SK-N-SH (cell line): ENCODE measurements around the gene CFAP68. TPM values are rescaled to one million over a fixed set of nuclear protein-coding genes. Genes with fewer than 3 reads are reported as not detected.

Experiments used
- CTCF ChIA-PET: fragments of 300-600, 350-600 bp; formaldehyde crosslinking; extraction: SDS; loops from one replicate; lab custom pipeline; 2021; lab: Yijun Ruan, JAX
- POLR2A ChIA-PET: fragments of 350-600 bp; sonication (Branson Sonifier 250); formaldehyde crosslinking; extraction: SDS; loops from one replicate; lab custom pipeline; 2020; ENCODE audit warnings: antibody characterized with exemption, inconsistent platforms; lab: Yijun Ruan, JAX
- DNase-seq: peaks from one replicate; pipeline ENCODE4 v3.0.0; 2012
- H2AFZ ChIP-seq: fragments of 200-600 bp; sonication (generic); 2 replicates; pipeline ENCODE4 v1.8.1; 2016; ENCODE audit warnings: antibody characterized with exemption, mild to moderate bottlenecking, low read depth
- H3F3A ChIP-seq: fragments of 200-600 bp; sonication (generic); replicated peaks from 2 replicates; pipeline ENCODE3; 2016; ENCODE audit warnings: antibody characterized with exemption, mild to moderate bottlenecking; ENCODE audit not compliant: insufficient read depth
- H3K27ac ChIP-seq, 2 experiments: fragments of 200-500 bp in 1 of 2; fragments of 200-600 bp in 1 of 2; sonication (Bioruptor generic) in 1 of 2; sonication (generic), shearing (Covaris generic) in 1 of 2; 2 replicates each; pipeline versions ENCODE4 v1.5.1 to v1.6.1; 2014 to 2016; ENCODE audit warnings: low read depth in 2 of 2, inconsistent platforms in 1 of 2, low read length in 1 of 2, mild to moderate bottlenecking in 1 of 2, mixed read lengths in 1 of 2
- H3K27me3 ChIP-seq: fragments of 200-600 bp; sonication (generic), shearing (Covaris generic); 2 replicates; pipeline ENCODE4 v1.6.1; 2016; ENCODE audit warnings: mixed run types; ENCODE audit not compliant: insufficient read depth
- H3K36me3 ChIP-seq, 2 experiments: fragments of 200-500 bp in 1 of 2; fragments of 200-600 bp in 1 of 2; sonication (Bioruptor generic) in 1 of 2; sonication (generic) in 1 of 2; replicated peaks in 1 of 2; 2 replicates each; pipeline versions ENCODE3 to v1.5.1; 2014 to 2016; ENCODE audit warnings: low read length in 1 of 2, mild to moderate bottlenecking in 1 of 2; ENCODE audit not compliant: insufficient read depth in 2 of 2, control insufficient read depth in 1 of 2
- H3K4me1 ChIP-seq, 2 experiments: fragments of 200-500 bp in 1 of 2; fragments of 200-600 bp in 1 of 2; sonication (Bioruptor generic) in 1 of 2; sonication (generic), shearing (Covaris generic) in 1 of 2; 2 replicates each; pipeline versions ENCODE4 v1.5.1 to v1.6.1; 2014 to 2016; ENCODE audit warnings: low read depth in 1 of 2, low read length in 1 of 2, mixed run types in 1 of 2; ENCODE audit not compliant: insufficient read depth in 2 of 2, control insufficient read depth in 1 of 2
- H3K4me2 ChIP-seq: fragments of 200-600 bp; sonication (generic), shearing (Covaris generic); 2 replicates; pipeline ENCODE4 v1.6.1; 2017; ENCODE audit warnings: mixed run types
- H3K4me3 ChIP-seq, 2 experiments: fragments of 200-500 bp in 1 of 2; fragments of 200-600 bp in 1 of 2; sonication (Bioruptor generic) in 1 of 2; sonication (generic), shearing (Covaris generic) in 1 of 2; 2 replicates each; pipeline versions ENCODE4 v1.5.1 to v1.8.1; 2014 to 2016; ENCODE audit warnings: low read depth in 2 of 2, inconsistent platforms in 1 of 2, low read length in 1 of 2, mild to moderate bottlenecking in 1 of 2, mixed read lengths in 1 of 2, moderate library complexity in 1 of 2
- H3K79me2 ChIP-seq: fragments of 200-600 bp; sonication (generic); 2 replicates; pipeline ENCODE4 v1.8.1; 2017; ENCODE audit warnings: mild to moderate bottlenecking; ENCODE audit not compliant: insufficient read depth
- H3K9ac ChIP-seq: fragments of 200-600 bp; sonication (generic); 2 replicates; pipeline ENCODE4 v1.6.1; 2017; ENCODE audit warnings: mixed run types
- H3K9me2 ChIP-seq: fragments of 200-600 bp; sonication (generic); 2 replicates; pipeline ENCODE4 v1.6.1; 2017; ENCODE audit warnings: mixed run types
- H3K9me3 ChIP-seq: fragments of 200-600 bp; sonication (generic); 2 replicates; pipeline ENCODE4 v1.6.1; 2017; ENCODE audit warnings: mixed run types, mild to moderate bottlenecking, moderate library complexity
- H4K20me1 ChIP-seq: fragments of 200-600 bp; sonication (generic); 2 replicates; pipeline ENCODE4 v1.6.1; 2017; ENCODE audit warnings: mild to moderate bottlenecking, mixed run types; ENCODE audit not compliant: insufficient read depth
- CHD2 ChIP-seq: fragments of 150-350 bp; IDR thresholded peaks from 2 replicates; pipeline ENCODE4 v1.6.1; 2018; ENCODE audit warnings: low read length; ENCODE audit not compliant: partially characterized antibody
- ELF1 ChIP-seq: IDR thresholded peaks from 2 replicates; pipeline ENCODE4 v1.4.0; 2012
- EZH2phosphoT487 ChIP-seq: fragments of 200-600 bp; sonication (generic); IDR thresholded peaks from 2 replicates; pipeline ENCODE4 v1.6.1; 2017; ENCODE audit warnings: low read depth, mixed run types, mild to moderate bottlenecking, antibody characterized with exemption, moderate library complexity, borderline replicate concordance
- FOSL2 ChIP-seq: IDR thresholded peaks from 2 replicates; pipeline ENCODE4 v1.4.0; 2012; ENCODE audit warnings: low read depth, mild to moderate bottlenecking, moderate library complexity, borderline replicate concordance
- FOXJ3 ChIP-seq: sonication (generic); formaldehyde crosslinking; IDR thresholded peaks from 2 replicates; pipeline ENCODE4 v1.5.1; 2020; ENCODE audit warnings: mild to moderate bottlenecking, missing genetic modification reagents
- FOXM1 ChIP-seq: IDR thresholded peaks from 2 replicates; pipeline ENCODE4 v1.4.0; 2012; ENCODE audit warnings: low read depth, mild to moderate bottlenecking
- GABPA ChIP-seq: IDR thresholded peaks from 2 replicates; pipeline ENCODE4 v1.4.0; 2012; ENCODE audit warnings: low read depth, mild to moderate bottlenecking
- JUND ChIP-seq: IDR thresholded peaks from 2 replicates; pipeline ENCODE4 v1.4.0; 2012
- MEF2A ChIP-seq: IDR thresholded peaks from 2 replicates; pipeline ENCODE4 v1.4.0; 2012; ENCODE audit warnings: low read depth, borderline replicate concordance
- MXI1 ChIP-seq: IDR thresholded peaks from 2 replicates; pipeline ENCODE4 v1.6.1; 2012; ENCODE audit warnings: mild to moderate bottlenecking, low read depth, low read length, improper control_type of control experiment
- NFIC ChIP-seq: IDR thresholded peaks from 2 replicates; pipeline ENCODE4 v1.4.0; 2012; ENCODE audit warnings: borderline replicate concordance
- NRF1 ChIP-seq: IDR thresholded peaks from 2 replicates; pipeline ENCODE4 v1.6.1; 2012; ENCODE audit warnings: low read depth, mild to moderate bottlenecking, low read length
- POLR2AphosphoS5 ChIP-seq: IDR thresholded peaks from 2 replicates; pipeline ENCODE4 v1.6.1; 2012; ENCODE audit warnings: low read depth, low read length
- RAD21 ChIP-seq: IDR thresholded peaks from 2 replicates; pipeline ENCODE4 v1.6.1; 2012; ENCODE audit warnings: mild to moderate bottlenecking, low read length
- RCOR1 ChIP-seq: fragments of 150-350 bp; IDR thresholded peaks from 2 replicates; pipeline ENCODE4 v1.6.1; 2017; ENCODE audit warnings: antibody characterized with exemption, low read length
- SIN3A ChIP-seq: IDR thresholded peaks from 2 replicates; pipeline ENCODE4 v1.6.1; 2012; ENCODE audit warnings: low read depth, mild to moderate bottlenecking, low read length, moderate library complexity, borderline replicate concordance
- SMC3 ChIP-seq: IDR thresholded peaks from 2 replicates; pipeline ENCODE4 v1.6.1; 2012; ENCODE audit warnings: low read depth, low read length, improper control_type of control experiment
- WGBS: methylation state at CpG from one replicate; pipeline ENCODE4 v1.1.6; 2017; ENCODE audit warnings: low lambda C conversion rate; 5-methylcytosine and 5-hydroxymethylcytosine counted together
- polyA plus RNA-seq, 3 experiments: library from polyadenylated mRNA; depleted of rRNA; stranded (reverse); fragments of >200 nt; gene quantifications; 2 replicates each; pipeline ENCODE4 v1.2.3, GENCODE V29; 2012
- TF ChIP-seq, protein P1 (sequence below): fragments of 200-600 bp; sonication (generic); IDR thresholded peaks from 2 replicates; pipeline ENCODE4 v1.6.1; 2017; ENCODE audit warnings: antibody characterized with exemption, mild to moderate bottlenecking, moderate library complexity
- TF ChIP-seq, protein P2 (sequence below): IDR thresholded peaks from 2 replicates; pipeline ENCODE4; 2012
- TF ChIP-seq, protein P3 (sequence below): fragments of 150-350 bp; IDR thresholded peaks from 2 replicates; pipeline ENCODE4 v1.6.1; 2016; ENCODE audit warnings: mild to moderate bottlenecking, low read depth, low read length

The CFAP68 gene
- polyA plus RNA-seq, 1 of the 3 experiments (the other 2 are of a cell fraction), result 61.2 TPM

DNA sequence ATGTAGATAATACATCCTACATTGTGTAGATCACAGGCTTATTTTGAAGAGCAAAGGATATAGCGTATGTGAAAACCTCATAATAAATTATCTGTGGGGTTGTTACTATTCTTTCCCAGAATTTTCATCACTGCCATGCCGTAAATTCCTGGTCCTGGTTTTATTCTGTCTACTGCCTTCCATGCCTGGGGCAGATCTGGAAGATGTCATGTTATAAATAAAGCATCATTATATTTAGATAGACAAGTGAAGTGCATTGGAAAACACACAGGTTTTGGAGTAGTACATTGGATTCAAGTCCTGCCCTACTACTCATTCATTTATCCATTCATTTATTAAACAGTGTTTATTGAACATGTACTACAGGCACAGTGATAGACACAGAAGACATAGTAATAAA, 41.6 kb downstream of the CFAP68 start:
- Histone ChIP-seq H3K27me3 (no peaks in the 10 kb centered on the region), H3K27ac (no peak overlapping the region), H3K4me1 (peaks cover under 1 to 25% of the 10 kb centered on the region in 2 experiments), H3K9ac (no peak overlapping the region), H4K20me1 (no peaks in the 10 kb centered on the region), H3K4me2 (no peak overlapping the region), H3F3A (peaks cover 16% of the 10 kb centered on the region), H3K9me2 (no peaks in the 10 kb centered on the region), H3K36me3 (no peaks in the 10 kb centered on the region), H3K9me3 (no peaks in the 10 kb centered on the region), H2AFZ (no peak overlapping the region), H3K4me3 (no peak overlapping the region), H3K79me2 (no peaks in the 10 kb centered on the region)
- no peak for DNase-seq
- CTCF ChIA-PET, result no interaction called here
- POLR2A ChIA-PET, result no interaction called here
- 78% methylated on average over 2 of the region's 2 CpGs for WGBS
- TF ChIP-seq ELF1 (no peak), POLR2AphosphoS5 (no peak)
- TF ChIP-seq, protein P1, sequence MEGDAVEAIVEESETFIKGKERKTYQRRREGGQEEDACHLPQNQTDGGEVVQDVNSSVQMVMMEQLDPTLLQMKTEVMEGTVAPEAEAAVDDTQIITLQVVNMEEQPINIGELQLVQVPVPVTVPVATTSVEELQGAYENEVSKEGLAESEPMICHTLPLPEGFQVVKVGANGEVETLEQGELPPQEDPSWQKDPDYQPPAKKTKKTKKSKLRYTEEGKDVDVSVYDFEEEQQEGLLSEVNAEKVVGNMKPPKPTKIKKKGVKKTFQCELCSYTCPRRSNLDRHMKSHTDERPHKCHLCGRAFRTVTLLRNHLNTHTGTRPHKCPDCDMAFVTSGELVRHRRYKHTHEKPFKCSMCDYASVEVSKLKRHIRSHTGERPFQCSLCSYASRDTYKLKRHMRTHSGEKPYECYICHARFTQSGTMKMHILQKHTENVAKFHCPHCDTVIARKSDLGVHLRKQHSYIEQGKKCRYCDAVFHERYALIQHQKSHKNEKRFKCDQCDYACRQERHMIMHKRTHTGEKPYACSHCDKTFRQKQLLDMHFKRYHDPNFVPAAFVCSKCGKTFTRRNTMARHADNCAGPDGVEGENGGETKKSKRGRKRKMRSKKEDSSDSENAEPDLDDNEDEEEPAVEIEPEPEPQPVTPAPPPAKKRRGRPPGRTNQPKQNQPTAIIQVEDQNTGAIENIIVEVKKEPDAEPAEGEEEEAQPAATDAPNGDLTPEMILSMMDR, result no peak

DNA sequence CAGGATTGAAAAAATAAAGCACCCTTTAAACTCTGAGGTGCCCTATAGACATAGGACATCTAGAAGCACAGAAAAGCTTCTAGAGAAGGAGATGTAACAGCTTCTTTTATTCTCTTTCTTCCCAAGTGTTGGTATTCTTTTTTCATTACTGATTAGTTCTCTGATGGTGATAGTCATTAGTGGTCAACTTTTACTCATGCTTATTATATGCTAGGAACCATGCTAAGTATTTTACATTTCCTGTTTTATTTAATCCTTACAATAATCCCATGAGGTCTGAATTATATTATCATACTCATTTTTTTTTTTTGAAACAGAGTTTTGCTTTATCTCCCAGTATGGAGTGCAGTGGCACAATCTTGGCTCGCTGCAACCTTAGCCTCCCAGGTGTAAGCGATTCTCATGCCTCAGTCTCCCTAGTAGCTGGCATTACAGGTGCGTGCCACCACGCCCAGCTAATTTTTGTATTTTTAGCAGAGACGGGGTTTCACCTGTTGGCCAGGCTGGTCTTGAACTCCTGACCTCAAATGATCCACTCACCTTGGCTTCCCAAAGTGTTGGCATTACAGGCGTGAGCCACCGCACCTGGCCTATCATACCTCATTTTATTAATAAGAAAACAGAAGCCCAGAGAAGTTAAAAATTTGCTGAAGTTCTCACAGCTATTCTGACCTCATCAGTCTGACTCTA, 42.3 kb downstream of the CFAP68 start:
- WGBS, result 93% methylated on average over 7 of the region's 7 CpGs
- POLR2A ChIA-PET, result no interaction called here
- Histone ChIP-seq H3K9me2 (no peaks in the 10 kb centered on the region), H3K36me3 (no peaks in the 10 kb centered on the region), H3K4me2 (no peak overlapping the region), H3F3A (peaks cover 16% of the 10 kb centered on the region), H3K27me3 (no peaks in the 10 kb centered on the region), H4K20me1 (no peaks in the 10 kb centered on the region), H3K4me1 (peaks cover 7 to 31% of the 10 kb centered on the region in 2 experiments), H2AFZ (no peak overlapping the region), H3K9ac (no peak overlapping the region), H3K4me3 (no peak overlapping the region), H3K9me3 (no peaks in the 10 kb centered on the region), H3K27ac (no peak overlapping the region), H3K79me2 (no peaks in the 10 kb centered on the region)
- TF ChIP-seq NRF1 (no peak), JUND (no peak), RCOR1 (no peak), SIN3A (no peak), EZH2phosphoT487 (no peak), NFIC (no peak), RAD21 (no peak), MEF2A (no peak), FOXJ3 (CRISPR knock-in tag) (no peak), FOSL2 (no peak), SMC3 (no peak), MXI1 (no peak), FOXM1 (no peak), GABPA (no peak), POLR2AphosphoS5 (no peak), CHD2 (no peak)
- TF ChIP-seq, protein P2, sequence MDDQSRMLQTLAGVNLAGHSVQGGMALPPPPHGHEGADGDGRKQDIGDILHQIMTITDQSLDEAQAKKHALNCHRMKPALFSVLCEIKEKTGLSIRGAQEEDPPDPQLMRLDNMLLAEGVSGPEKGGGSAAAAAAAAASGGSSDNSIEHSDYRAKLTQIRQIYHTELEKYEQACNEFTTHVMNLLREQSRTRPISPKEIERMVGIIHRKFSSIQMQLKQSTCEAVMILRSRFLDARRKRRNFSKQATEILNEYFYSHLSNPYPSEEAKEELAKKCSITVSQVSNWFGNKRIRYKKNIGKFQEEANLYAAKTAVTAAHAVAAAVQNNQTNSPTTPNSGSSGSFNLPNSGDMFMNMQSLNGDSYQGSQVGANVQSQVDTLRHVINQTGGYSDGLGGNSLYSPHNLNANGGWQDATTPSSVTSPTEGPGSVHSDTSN, result no peak
- TF ChIP-seq, protein P3, sequence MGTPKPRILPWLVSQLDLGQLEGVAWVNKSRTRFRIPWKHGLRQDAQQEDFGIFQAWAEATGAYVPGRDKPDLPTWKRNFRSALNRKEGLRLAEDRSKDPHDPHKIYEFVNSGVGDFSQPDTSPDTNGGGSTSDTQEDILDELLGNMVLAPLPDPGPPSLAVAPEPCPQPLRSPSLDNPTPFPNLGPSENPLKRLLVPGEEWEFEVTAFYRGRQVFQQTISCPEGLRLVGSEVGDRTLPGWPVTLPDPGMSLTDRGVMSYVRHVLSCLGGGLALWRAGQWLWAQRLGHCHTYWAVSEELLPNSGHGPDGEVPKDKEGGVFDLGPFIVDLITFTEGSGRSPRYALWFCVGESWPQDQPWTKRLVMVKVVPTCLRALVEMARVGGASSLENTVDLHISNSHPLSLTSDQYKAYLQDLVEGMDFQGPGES, result no peak
- TF ChIP-seq, protein P1, result no peak
- no peak for DNase-seq
- CTCF ChIA-PET, result no interaction called here
